ENCODE measurements around the gene KRT2.

KRT2 gene

GRCh38 chr12:52662093-52662917 lies 10.3 kb upstream of the KRT2 start:
- no peak for DNase-seq

GRCh38 chr12:52661668-52662067 lies 9.7 kb upstream of the KRT2 start:
- DNase-seq = no peak

- DNase-seq = no peak
Measured at GRCh38 chr12:52660934-52661499, 9.0 kb upstream of the KRT2 start.

- no peak for DNase-seq
Measured at GRCh38 chr12:52659951-52660350, 7.9 kb upstream of the KRT2 start.

- no peak for DNase-seq
Measured at GRCh38 chr12:52659395-52659794, 7.4 kb upstream of the KRT2 start.

GRCh38 chr12:52658196-52658595 lies 6.2 kb upstream of the KRT2 start:
- no peak for DNase-seq

- no peak for DNase-seq
Measured at GRCh38 chr12:52657250-52657902, 5.4 kb upstream of the KRT2 start.

GRCh38 chr12:52656616-52657015 lies 4.6 kb upstream of the KRT2 start:
- DNase-seq = no peak

GRCh38 chr12:52655720-52656124 lies 3.7 kb upstream of the KRT2 start:
- DNase-seq = no peak

- DNase-seq = no peak
Measured at GRCh38 chr12:52655251-52655650, 3.2 kb upstream of the KRT2 start.

- no peak for DNase-seq
Measured at GRCh38 chr12:52650520-52651081, 1.4 kb downstream of the KRT2 start.

- no peak for DNase-seq
Measured at GRCh38 chr12:52649066-52649465, 2.9 kb downstream of the KRT2 start.

- no peak for DNase-seq
Measured at GRCh38 chr12:52648012-52648550, 3.9 kb downstream of the KRT2 start.

GRCh38 chr12:52647601-52648000 lies 4.4 kb downstream of the KRT2 start:
- DNase-seq = no peak

- no peak for DNase-seq
Measured at GRCh38 chr12:52646613-52647012, 5.4 kb downstream of the KRT2 start.

GRCh38 chr12:52645982-52646381 lies 6.0 kb downstream of the KRT2 start:
- DNase-seq = no peak

- DNase-seq = no peak
Measured at GRCh38 chr12:52645120-52645761, 6.8 kb downstream of the KRT2 start.

- no peak for DNase-seq
Measured at GRCh38 chr12:52644078-52644415, 8.0 kb downstream of the KRT2 start.

GRCh38 chr12:52643233-52644077 lies 8.6 kb downstream of the KRT2 start:
- DNase-seq = no peak

- DNase-seq = no peak
Measured at GRCh38 chr12:52641468-52641867, 10.5 kb downstream of the KRT2 start.

GRCh38 chr12:52637299-52637698 lies 14.7 kb downstream of the KRT2 start:
- no peak for DNase-seq

GRCh38 chr12:52636592-52637258 lies 15.3 kb downstream of the KRT2 start:
- DNase-seq = no peak
